Measurements from ENCODE around the gene DCC.

DNA sequence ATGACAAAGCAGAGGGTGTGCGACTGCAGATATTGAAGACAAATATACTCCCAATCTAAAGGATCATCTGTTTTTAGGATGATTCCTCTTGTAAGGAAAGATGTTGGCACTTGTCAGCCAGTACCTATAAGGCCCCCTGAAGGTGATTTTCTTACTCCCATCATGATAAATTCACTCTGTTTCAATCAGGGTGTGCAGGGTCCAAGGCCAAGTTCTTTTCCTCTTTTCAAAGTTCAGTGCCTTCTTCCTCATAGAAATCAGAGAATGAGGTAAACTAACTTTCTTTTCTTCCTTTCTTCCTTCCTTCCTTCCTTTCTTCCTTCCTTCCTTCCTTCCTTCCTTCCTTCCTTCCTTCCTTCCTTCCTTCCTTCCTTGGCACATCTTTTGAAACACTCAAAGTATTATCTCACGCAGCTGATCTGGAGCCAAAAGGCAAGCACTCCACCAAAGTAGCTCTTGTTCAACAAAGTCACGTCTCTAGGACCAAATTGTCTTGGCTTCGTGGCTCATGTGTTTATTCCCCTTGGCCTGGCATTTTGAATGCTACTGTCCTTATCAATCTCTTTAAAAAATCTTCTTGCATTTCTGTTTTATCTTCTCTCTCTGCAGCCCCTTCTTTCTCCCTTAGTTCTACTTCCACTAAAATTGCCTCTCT, 87.7 kb downstream of the DCC start:
- no peak for TF ChIP-seq NFRKB (IDR thresholded peaks at IDR 0.05)
- no peak for TF ChIP-seq TARDBP (IDR thresholded peaks at IDR 0.05)
- TF ChIP-seq ARNT (IDR thresholded peaks at IDR 0.05) = no peak
- TF ChIP-seq ELF4 (IDR thresholded peaks at IDR 0.05) = no peak

All from HEK293T (cell line).